Endothelial cell of umbilical vein (primary cell): Measurements from ENCODE around the gene AP2A2. TPM values are rescaled to one million over a fixed set of nuclear protein-coding genes. Genes with fewer than 3 reads are reported as not detected.

ENCODE experiments used
- BruUV-seq: library from RNA; stranded (reverse); fragments of 400-500 nt; replicated peaks from 2 replicates; lab custom pipeline; 2021; lab: Mats Ljungman, UMichigan
- CTCF ChIA-PET: fragments of 300-600, 350-600 bp; sonication (Branson Sonifier 250); formaldehyde crosslinking; loops from one replicate; lab custom pipeline; 2021; ENCODE audit warnings: antibody characterized with exemption, inconsistent platforms; lab: Charles Lee
- POLR2A ChIA-PET: fragments of 300-600, 350-600 bp; sonication (Branson Sonifier 250); formaldehyde crosslinking; loops from one replicate; lab custom pipeline; 2021; ENCODE audit warnings: antibody characterized with exemption, inconsistent platforms; lab: Charles Lee
- DNase-seq: peaks from one replicate; pipeline ENCODE4 v3.0.0-alpha.2; 2011; ENCODE audit warnings: low read depth, low spot score
- FAIRE-seq: peaks from 2 replicates; lab custom pipeline; 2011; peaks lifted over from hg19 to GRCh38; lab: Jason Lieb, UNC
- H2AFZ ChIP-seq: 2 replicates; pipeline ENCODE4 v1.6.0; 2012; ENCODE audit warnings: low read depth, low read length, control low read depth, inconsistent platforms
- H3K27ac ChIP-seq: 2 replicates; pipeline ENCODE4 v1.5.1; 2011; ENCODE audit warnings: low read depth, mild to moderate bottlenecking, control low read depth, low read length, moderate library complexity; ENCODE audit not compliant: insufficient read depth
- H3K27me3 ChIP-seq, 2 experiments: 2 replicates each; pipeline versions ENCODE4 v1.6.0 to v1.6.1; 2011; ENCODE audit warnings: low read length in 2 of 2, mixed read lengths in 1 of 2; ENCODE audit not compliant: control insufficient read depth in 2 of 2, insufficient read depth in 2 of 2
- H3K36me3 ChIP-seq, 2 experiments: 2 replicates in 1 of 2; 3 replicates in 1 of 2; pipeline ENCODE4 v1.5.1; 2011; ENCODE audit warnings: low read length in 2 of 2, mild to moderate bottlenecking in 1 of 2, moderate library complexity in 1 of 2; ENCODE audit not compliant: control insufficient read depth in 2 of 2, insufficient read depth in 2 of 2; ENCODE audit errors: extremely low read depth in 1 of 2
- H3K4me1 ChIP-seq: 3 replicates; pipeline ENCODE4 v1.5.1; 2011; ENCODE audit warnings: mild to moderate bottlenecking, low read length; ENCODE audit not compliant: control insufficient read depth, insufficient read depth; ENCODE audit errors: extremely low read depth
- H3K4me2 ChIP-seq: 2 replicates; pipeline ENCODE4 v1.6.1; 2011; ENCODE audit warnings: low read length, control low read depth, mixed read lengths; ENCODE audit not compliant: insufficient read depth
- H3K4me3 ChIP-seq, 3 experiments: fragments of 200-600 bp in 1 of 3; sonication (generic), shearing (Covaris generic) in 1 of 3; replicated peaks in 1 of 3; 2 replicates each; pipeline ENCODE4 v1.5.1; 2011 to 2016; ENCODE audit warnings: control low read depth in 3 of 3, low read length in 3 of 3, mild to moderate bottlenecking in 2 of 3, inconsistent platforms in 1 of 3, low read depth in 1 of 3, moderate library complexity in 1 of 3; ENCODE audit not compliant: insufficient read depth in 1 of 3
- H3K79me2 ChIP-seq: 2 replicates; pipeline ENCODE4 v1.6.0; 2012; ENCODE audit warnings: low read length, inconsistent platforms; ENCODE audit not compliant: control insufficient read depth, insufficient read depth
- H3K9ac ChIP-seq: replicated peaks from 2 replicates; pipeline ENCODE3; 2011; ENCODE audit warnings: low read length, control low read depth; ENCODE audit not compliant: insufficient read depth; ENCODE audit errors: extremely low read depth
- H3K9me1 ChIP-seq: replicated peaks from 3 replicates; pipeline ENCODE4 v1.6.0; 2011; ENCODE audit warnings: mild to moderate bottlenecking, low read length; ENCODE audit not compliant: control insufficient read depth, insufficient read depth; ENCODE audit errors: extremely low read depth
- H3K9me3 ChIP-seq: replicated peaks from 2 replicates; pipeline ENCODE4 v1.5.1; 2012; ENCODE audit warnings: low read length, inconsistent platforms; ENCODE audit not compliant: control insufficient read depth, insufficient read depth
- H4K20me1 ChIP-seq: replicated peaks from 2 replicates; pipeline ENCODE3; 2011; ENCODE audit warnings: mild to moderate bottlenecking, low read length; ENCODE audit not compliant: control insufficient read depth, insufficient read depth; ENCODE audit errors: extremely low read depth
- CTCF ChIP-seq, 2 donors: IDR thresholded peaks; 1 replicate in 1 of 2; 2 replicates in 1 of 2; pipeline ENCODE4 v1.5.1; 2011; ENCODE audit warnings: low read length in 2 of 2, mild to moderate bottlenecking in 2 of 2, moderate library complexity in 2 of 2, control low read depth in 1 of 2, inconsistent platforms in 1 of 2, low read depth in 1 of 2; ENCODE audit not compliant: insufficient read depth in 1 of 2; ENCODE audit errors: extremely low read depth in 1 of 2
- EZH2 ChIP-seq: IDR thresholded peaks from 2 replicates; pipeline ENCODE4 v1.6.1; 2012; ENCODE audit warnings: borderline replicate concordance, low read depth, mild to moderate bottlenecking, moderate library complexity, low read length, inconsistent platforms; ENCODE audit not compliant: severe bottlenecking
- FOS ChIP-seq: IDR thresholded peaks from 2 replicates; pipeline ENCODE4 v1.6.1; 2011; ENCODE audit warnings: mild to moderate bottlenecking, low read length, moderate library complexity, borderline replicate concordance; ENCODE audit not compliant: insufficient read depth
- GATA2 ChIP-seq: IDR thresholded peaks from 2 replicates; pipeline ENCODE4 v1.7.0; 2011; ENCODE audit warnings: low read depth, mild to moderate bottlenecking, moderate library complexity, mixed read lengths, low read length; ENCODE audit not compliant: insufficient read length, insufficient read depth
- JUN ChIP-seq: IDR thresholded peaks from 2 replicates; pipeline ENCODE4 v1.6.1; 2011; ENCODE audit warnings: borderline replicate concordance, low read depth; ENCODE audit not compliant: insufficient read length, insufficient read depth
- MAX ChIP-seq: IDR thresholded peaks from 2 replicates; pipeline ENCODE4 v1.6.1; 2011; ENCODE audit not compliant: insufficient read depth, insufficient read length
- MYC ChIP-seq: IDR thresholded peaks from one replicate; pipeline ENCODE4 v1.6.1; 2011; ENCODE audit warnings: mild to moderate bottlenecking, low read depth, low read length
- POLR2A ChIP-seq: IDR thresholded peaks from 2 replicates; pipeline ENCODE4 v1.6.1; 2012; ENCODE audit warnings: low read depth, mild to moderate bottlenecking, control low read depth, low read length
- POLR2AphosphoS5 ChIP-seq: IDR thresholded peaks from 2 replicates; pipeline ENCODE4 v1.6.1; 2012; ENCODE audit warnings: low read depth, mild to moderate bottlenecking, control low read depth, low read length, moderate library complexity; ENCODE audit not compliant: insufficient read depth
- dilution Hi-C: fragments of 300-500 bp; cut with MboI; formaldehyde crosslinking; loops from one replicate; pipeline ENCODE4 v1.15.0; 2019; ENCODE audit warnings: low sequenced_read_pairs; ENCODE audit not compliant: extremely low pct_ligation_motif_present
- intact Hi-C: fragments of 100-400 bp; cut with micrococcal nuclease; formaldehyde crosslinking; loops from one replicate; pipeline ENCODE4 v1.10.0; 2022
- polyA plus RNA-seq, 4 experiments: library from polyadenylated mRNA; depleted of rRNA in 3 of 4; stranded (reverse) in 3 of 4; unstranded in 1 of 4; fragments of >200 nt; gene quantifications; 2 replicates each; pipeline versions ENCODE4 v1.2.1 to v1.2.3, GENCODE V29; 2011 to 2012; ENCODE audit warnings: missing spikeins in 1 of 4
- total RNA-seq: library from RNA; stranded (reverse); gene quantifications from 2 replicates; pipeline ENCODE4 v1.2.3, GENCODE V29; 2021

The AP2A2 gene
- total and polyA plus RNA-seq, 2 donors (not counting 3 experiments of a cell fraction or from before 2014, with no cell fraction given), result 89.5 to 92.6 TPM

GRCh38 chr11:958101-958500 is 32.4 kb downstream of the AP2A2 start:
- ChIA-PET CTCF (no interaction called here), POLR2A (interaction anchor here (1.1 kb wide), 1 partner anchor 17 kb away, joined by 5 read pairs; no protein-coding TSS in a partner anchor)
- intact Hi-C loops, result no loop called here
- H3K4me3 ChIP-seq, result no peak overlapping the region
- H3K79me2 ChIP-seq, result peaks cover 39% of the 10 kb centered on the region
- no peak for TF ChIP-seq FOS
- TF ChIP-seq CTCF (IDR thresholded peaks at IDR 0.05; ENCODE audit: extremely low read depth in 1 of 2, insufficient read depth in 1 of 2, low read depth in 1 of 2, low read length in 2 of 2), result no peak
- TF ChIP-seq GATA2, result no peak
- no peak for TF ChIP-seq JUN
- TF ChIP-seq MAX, result no peak
- no peak for TF ChIP-seq MYC
- no peak for TF ChIP-seq EZH2
- no peak for TF ChIP-seq POLR2A
- TF ChIP-seq POLR2AphosphoS5, result no peak
- H3K36me3 ChIP-seq, result peaks cover 0 to 20% of the 10 kb centered on the region in 2 experiments
- H3K9me1 ChIP-seq, result no peaks in the 10 kb centered on the region
- no TSS peak for BruUV-seq
- no peaks in the 10 kb centered on the region for H3K4me1 ChIP-seq
- H3K4me2 ChIP-seq, result no peak overlapping the region
- DNase-seq (no peak), FAIRE-seq (no peak)
- H2AFZ ChIP-seq, result no peak overlapping the region
- H3K27me3 ChIP-seq, result no peaks in the 10 kb centered on the region
- H3K9ac ChIP-seq, result no peak overlapping the region
- H3K9me3 ChIP-seq, result no peaks in the 10 kb centered on the region
- no peak overlapping the region for H3K27ac ChIP-seq
- dilution Hi-C loops, result no loop called here
- no peaks in the 10 kb centered on the region for H4K20me1 ChIP-seq
